Brain pericyte (primary cell): Measurements from ENCODE around the gene SELENON.

ENCODE experiments used
- DNase-seq: peaks from one replicate; pipeline ENCODE4 v3.0.0-alpha.2; 2012; ENCODE audit warnings: low read depth, low spot score

The SELENON gene

DNA sequence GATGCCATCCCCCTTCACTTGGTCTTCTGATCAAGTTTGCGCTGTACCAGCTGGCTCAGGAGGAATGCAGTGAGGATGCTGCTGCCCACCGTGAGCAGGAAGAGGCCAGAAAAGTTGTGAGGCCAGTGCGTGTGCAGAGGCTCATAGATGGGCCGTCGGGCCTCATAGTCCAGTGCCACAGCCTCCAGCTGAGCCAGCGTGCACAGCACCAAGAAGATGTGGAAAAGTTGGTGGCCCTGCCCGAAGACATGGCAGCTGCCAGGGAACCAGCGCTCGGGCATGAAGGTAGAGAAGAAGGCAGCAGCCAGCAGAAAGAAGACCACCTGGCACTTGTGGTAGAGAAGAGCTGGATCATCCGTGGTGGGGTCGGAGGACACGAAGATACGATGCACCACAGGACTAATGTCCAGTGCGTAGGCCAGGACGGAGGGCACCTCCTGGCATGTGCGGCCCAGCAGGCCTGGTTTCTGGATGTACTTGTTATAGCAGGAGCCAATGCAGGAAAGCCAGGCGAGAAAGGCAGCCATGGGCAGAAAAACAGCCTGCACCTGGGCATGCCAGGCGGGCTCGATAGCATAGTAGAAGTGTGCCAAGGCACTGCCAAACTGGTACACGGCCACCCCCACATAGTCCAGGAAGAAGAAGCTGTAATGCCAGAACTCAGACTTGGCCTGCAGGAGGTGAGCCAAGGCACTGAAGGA is 62.9 kb downstream of the SELENON start:
- DNase-seq: no peak

GRCh38 chr1:25863486-25864262 is 63.7 kb downstream of the SELENON start:
- no peak for DNase-seq

DNA sequence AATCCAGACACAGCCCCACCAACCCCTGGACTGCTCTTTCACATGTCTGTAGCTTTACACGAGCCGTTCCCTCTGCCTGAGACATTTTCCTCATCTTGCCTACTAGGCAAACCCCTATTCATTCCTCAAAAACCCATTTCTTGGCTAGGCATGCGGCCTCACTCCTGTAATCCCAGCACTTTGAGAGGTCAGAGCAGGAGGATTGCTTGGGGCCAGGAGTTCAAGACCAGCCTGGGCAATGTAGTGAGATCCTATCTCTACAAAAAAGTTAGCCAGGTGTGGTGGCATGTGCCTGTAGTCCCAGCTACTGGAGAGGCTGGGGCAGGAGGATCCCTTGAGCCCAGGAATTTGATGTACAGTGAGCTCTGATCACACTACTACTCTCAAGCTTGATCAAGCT is 64.4 kb downstream of the SELENON start:
- DNase-seq: no peak

GRCh38 chr1:25866288-25866687 is 66.3 kb downstream of the SELENON start:
- DNase-seq: no peak

GRCh38 chr1:25867210-25867991 is 67.4 kb downstream of the SELENON start:
- no peak for DNase-seq
